Hepatocyte (in vitro differentiated cells): ENCODE data around the gene RPS21. TPM values are rescaled to one million over a fixed set of nuclear protein-coding genes. Genes with fewer than 3 reads are reported as not detected.

ENCODE experiments used
- DNase-seq: peaks from one replicate; pipeline ENCODE4 v3.0.0-alpha.2; 2016; ENCODE audit warnings: low spot score
- H2AFZ ChIP-seq: fragments of 200-600 bp; sonication (generic); 2 replicates; pipeline ENCODE4 v1.6.0; 2016; ENCODE audit warnings: antibody characterized with exemption, mild to moderate bottlenecking
- H3K27ac ChIP-seq: fragments of 200-600 bp; sonication (generic); 2 replicates; pipeline ENCODE4 v1.5.1; 2016; ENCODE audit warnings: mild to moderate bottlenecking
- H3K27me3 ChIP-seq: fragments of 200-600 bp; sonication (generic); 2 replicates; pipeline ENCODE4 v1.6.1; 2016
- H3K36me3 ChIP-seq: fragments of 200-600 bp; sonication (generic); replicated peaks from 2 replicates; pipeline ENCODE4 v1.5.1; 2016; ENCODE audit warnings: low read depth; ENCODE audit not compliant: insufficient read depth
- H3K4me1 ChIP-seq: fragments of 200-600 bp; sonication (generic); 2 replicates; pipeline ENCODE4 v1.5.1; 2016; ENCODE audit warnings: mild to moderate bottlenecking, moderate library complexity; ENCODE audit not compliant: insufficient read depth
- H3K4me2 ChIP-seq: fragments of 200-600 bp; sonication (generic); 2 replicates; pipeline ENCODE4 v1.6.0; 2016
- H3K4me3 ChIP-seq: fragments of 200-600 bp; sonication (generic); 2 replicates; pipeline ENCODE4 v1.5.1; 2016; ENCODE audit warnings: mild to moderate bottlenecking
- H3K79me2 ChIP-seq: fragments of 200-600 bp; sonication (generic); 2 replicates; pipeline ENCODE4 v1.6.0; 2017; ENCODE audit warnings: mild to moderate bottlenecking
- H3K9me2 ChIP-seq: fragments of 200-600 bp; sonication (generic); replicated peaks from 2 replicates; pipeline ENCODE4 v1.6.0; 2017; ENCODE audit warnings: mild to moderate bottlenecking; ENCODE audit not compliant: insufficient read depth
- H3K9me3 ChIP-seq: fragments of 200-600 bp; sonication (generic); 2 replicates; pipeline ENCODE4 v1.5.1; 2016; ENCODE audit warnings: low read depth, mild to moderate bottlenecking
- H4K20me1 ChIP-seq: fragments of 200-600 bp; sonication (generic); 2 replicates; pipeline ENCODE4 v1.6.0; 2016; ENCODE audit warnings: mild to moderate bottlenecking; ENCODE audit not compliant: insufficient read depth, poor library complexity, severe bottlenecking
- CTCF ChIP-seq: fragments of 200-600 bp; sonication (generic); IDR thresholded peaks from 2 replicates; pipeline ENCODE4 v1.5.1; 2016; ENCODE audit warnings: antibody characterized with exemption, mild to moderate bottlenecking; ENCODE audit not compliant: poor library complexity
- EZH2 ChIP-seq: fragments of 200-600 bp; sonication (generic); IDR thresholded peaks from 2 replicates; pipeline ENCODE4 v1.6.1; 2016; ENCODE audit warnings: antibody characterized with exemption, mild to moderate bottlenecking, borderline replicate concordance
- EZH2phosphoT487 ChIP-seq: fragments of 200-600 bp; sonication (generic); IDR thresholded peaks from one replicate; pipeline ENCODE4 v1.6.1; 2018; ENCODE audit warnings: antibody characterized with exemption, mild to moderate bottlenecking, low read depth, moderate library complexity; ENCODE audit not compliant: unreplicated experiment, severe bottlenecking
- WGBS: methylation state at CpG from one replicate; pipeline ENCODE4 v1.1.6; 2016; ENCODE audit warnings: low lambda C conversion rate; ENCODE audit errors: missing lambda C conversion rate; 5-methylcytosine and 5-hydroxymethylcytosine counted together
- polyA plus RNA-seq: library from polyadenylated mRNA; unstranded; fragments of >200 nt; fragmentation: Nextera tagmentation; extraction: Ambion mirVana; gene quantifications from 2 replicates; pipeline ENCODE4 v1.2.1, GENCODE V29; 2016
- total RNA-seq: library from RNA; depleted of rRNA; stranded (reverse); fragments of >200 nt; gene quantifications from 2 replicates; pipeline ENCODE4 v1.2.3, GENCODE V29; 2014

The RPS21 gene
- total and polyA plus RNA-seq, 2 experiments from 2014 or later = 460 to 1,754 TPM

GRCh38 chr20:62339647-62340062 lies 47.2 kb upstream of the RPS21 start:
- Histone ChIP-seq H4K20me1 (no peaks in the 10 kb centered on the region), H2AFZ (no peak overlapping the region), H3K27me3 (no peaks in the 10 kb centered on the region), H3K4me3 (no peak overlapping the region), H3K4me1 (no peaks in the 10 kb centered on the region), H3K36me3 (peaks cover 7% of the 10 kb centered on the region), H3K27ac (no peak overlapping the region), H3K4me2 (no peak overlapping the region), H3K79me2 (peaks cover 9% of the 10 kb centered on the region), H3K9me3 (no peaks in the 10 kb centered on the region), H3K9me2 (no peaks in the 10 kb centered on the region)
- no peak for DNase-seq
- TF ChIP-seq EZH2 (no peak), EZH2phosphoT487 (no peak), CTCF (no peak)
- 92% methylated on average over 13 of the region's 14 CpGs for WGBS

DNA sequence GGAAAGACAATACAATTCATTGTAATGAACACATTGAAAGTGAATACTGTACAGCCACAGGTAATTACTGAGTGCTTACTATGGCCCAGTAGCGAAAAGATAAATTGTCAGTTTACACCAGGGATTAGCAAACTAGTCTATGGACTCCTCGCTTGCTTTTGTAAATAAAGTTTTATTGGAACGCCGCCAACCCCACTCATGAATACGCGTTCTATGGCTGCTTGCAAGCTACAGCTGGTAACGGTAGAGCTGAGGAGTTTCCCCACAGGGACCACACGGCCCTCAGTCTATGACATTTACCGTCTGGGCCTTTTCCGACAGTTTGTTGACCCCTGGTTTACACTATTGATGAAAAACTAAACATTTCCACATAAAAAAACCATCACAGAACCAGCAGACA lies 44.0 kb upstream of the RPS21 start:
- Histone ChIP-seq H3K4me3 (no peak overlapping the region), H2AFZ (no peak overlapping the region), H3K79me2 (peaks cover 9% of the 10 kb centered on the region), H3K9me2 (no peaks in the 10 kb centered on the region), H4K20me1 (no peaks in the 10 kb centered on the region), H3K9me3 (no peaks in the 10 kb centered on the region), H3K4me1 (no peaks in the 10 kb centered on the region), H3K4me2 (no peak overlapping the region), H3K27ac (no peak overlapping the region), H3K36me3 (peaks cover 7% of the 10 kb centered on the region), H3K27me3 (no peaks in the 10 kb centered on the region)
- TF ChIP-seq CTCF (no peak), EZH2phosphoT487 (no peak), EZH2 (no peak)
- WGBS = 83% methylated on average over 10 of the region's 10 CpGs
- DNase-seq = no peak

GRCh38 chr20:62344092-62344491 lies 42.8 kb upstream of the RPS21 start:
- TF ChIP-seq EZH2 (no peak), EZH2phosphoT487 (no peak)
- H3K27me3 ChIP-seq = no peaks in the 10 kb centered on the region
- no peak overlapping the region for H3K4me3 ChIP-seq
- H3K79me2 ChIP-seq = peaks cover 9% of the 10 kb centered on the region
- no peaks in the 10 kb centered on the region for H3K9me3 ChIP-seq
- H2AFZ ChIP-seq = no peak overlapping the region
- DNase-seq = no peak
- H3K4me1 ChIP-seq = no peaks in the 10 kb centered on the region
- peaks cover 7% of the 10 kb centered on the region for H3K36me3 ChIP-seq
- H4K20me1 ChIP-seq = no peaks in the 10 kb centered on the region
- 97% methylated on average over 5 of the region's 5 CpGs for WGBS
- no peak overlapping the region for H3K4me2 ChIP-seq
- no peak overlapping the region for H3K27ac ChIP-seq
- no peaks in the 10 kb centered on the region for H3K9me2 ChIP-seq

DNA sequence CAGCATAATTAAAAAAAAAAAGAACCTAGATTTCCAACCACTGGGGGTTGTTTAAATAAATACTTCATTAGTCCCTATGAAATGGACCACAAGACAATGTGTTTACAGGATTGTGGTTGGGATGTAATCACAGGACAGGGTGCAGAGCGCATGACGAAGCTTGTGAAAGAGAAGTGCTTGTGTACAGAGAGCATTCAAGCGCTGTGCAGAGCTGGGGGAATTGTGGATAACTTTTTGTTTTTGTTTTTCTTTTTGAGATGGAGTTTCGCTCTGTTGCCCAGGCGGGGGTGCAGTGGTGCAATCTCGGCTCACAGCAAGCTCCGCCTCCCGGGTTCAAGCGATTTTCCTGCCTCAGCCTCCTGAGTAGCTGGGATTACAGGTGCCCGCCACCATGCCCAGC lies 42.1 kb upstream of the RPS21 start:
- Histone ChIP-seq H3K9me3 (no peaks in the 10 kb centered on the region), H3K27ac (no peak overlapping the region), H3K9me2 (no peaks in the 10 kb centered on the region), H3K4me2 (no peak overlapping the region), H2AFZ (no peak overlapping the region), H3K36me3 (peaks cover 7% of the 10 kb centered on the region), H3K27me3 (no peaks in the 10 kb centered on the region), H3K79me2 (peaks cover 9% of the 10 kb centered on the region), H3K4me3 (no peak overlapping the region), H4K20me1 (no peaks in the 10 kb centered on the region), H3K4me1 (no peaks in the 10 kb centered on the region)
- DNase-seq = no peak
- TF ChIP-seq EZH2 (no peak), EZH2phosphoT487 (no peak), CTCF (no peak)
- WGBS = 89% methylated on average over 10 of the region's 10 CpGs
